Measurements from ENCODE around the gene RAE1.

Gene RAE1

DNA sequence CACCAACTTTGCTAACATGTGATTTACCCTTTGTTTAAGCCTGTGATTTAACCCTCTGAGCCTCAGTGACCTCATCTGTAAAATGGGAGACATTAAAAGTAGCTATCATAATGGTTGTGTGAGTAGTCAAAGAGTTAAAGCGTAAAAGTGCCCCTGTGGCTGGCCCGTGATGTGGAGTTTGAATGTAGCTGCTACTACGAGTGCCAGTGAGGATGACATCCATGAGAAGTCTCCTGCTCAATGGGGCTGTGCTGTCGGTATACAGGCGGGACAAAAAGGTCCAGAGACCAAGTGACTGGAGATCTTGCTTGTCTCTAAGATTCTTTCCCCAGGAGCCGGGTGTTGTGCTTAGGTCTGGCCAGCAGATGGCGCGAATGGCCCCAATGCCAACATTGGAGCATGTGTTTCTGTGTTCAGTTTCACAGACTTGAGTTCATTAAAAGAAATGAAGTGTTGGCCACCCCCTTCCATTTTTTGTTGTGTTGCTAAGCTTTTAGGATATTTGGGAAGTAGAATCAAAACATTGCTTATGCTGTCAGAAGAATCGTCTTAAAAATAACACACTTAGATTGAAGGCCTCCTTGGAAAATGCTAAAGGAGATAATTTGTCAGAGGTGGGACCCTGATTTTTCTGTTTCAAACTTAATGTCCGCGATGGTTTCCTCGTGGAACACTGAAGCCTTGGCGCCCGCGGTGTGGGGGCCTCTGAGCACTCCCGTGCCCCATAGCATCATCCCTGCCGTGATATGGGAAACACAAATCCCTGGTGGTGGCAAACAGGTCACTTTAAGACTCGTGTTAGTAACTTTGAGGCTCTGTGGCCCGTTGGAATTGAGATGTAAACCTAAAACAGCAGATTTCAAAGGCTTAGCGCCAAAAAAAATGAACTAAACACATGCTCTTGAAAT is 30.8 kb downstream of the RAE1 start:
- TF ChIP-seq, protein P1, sequence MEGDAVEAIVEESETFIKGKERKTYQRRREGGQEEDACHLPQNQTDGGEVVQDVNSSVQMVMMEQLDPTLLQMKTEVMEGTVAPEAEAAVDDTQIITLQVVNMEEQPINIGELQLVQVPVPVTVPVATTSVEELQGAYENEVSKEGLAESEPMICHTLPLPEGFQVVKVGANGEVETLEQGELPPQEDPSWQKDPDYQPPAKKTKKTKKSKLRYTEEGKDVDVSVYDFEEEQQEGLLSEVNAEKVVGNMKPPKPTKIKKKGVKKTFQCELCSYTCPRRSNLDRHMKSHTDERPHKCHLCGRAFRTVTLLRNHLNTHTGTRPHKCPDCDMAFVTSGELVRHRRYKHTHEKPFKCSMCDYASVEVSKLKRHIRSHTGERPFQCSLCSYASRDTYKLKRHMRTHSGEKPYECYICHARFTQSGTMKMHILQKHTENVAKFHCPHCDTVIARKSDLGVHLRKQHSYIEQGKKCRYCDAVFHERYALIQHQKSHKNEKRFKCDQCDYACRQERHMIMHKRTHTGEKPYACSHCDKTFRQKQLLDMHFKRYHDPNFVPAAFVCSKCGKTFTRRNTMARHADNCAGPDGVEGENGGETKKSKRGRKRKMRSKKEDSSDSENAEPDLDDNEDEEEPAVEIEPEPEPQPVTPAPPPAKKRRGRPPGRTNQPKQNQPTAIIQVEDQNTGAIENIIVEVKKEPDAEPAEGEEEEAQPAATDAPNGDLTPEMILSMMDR (IDR thresholded peaks at IDR 0.05; ENCODE audit: control extremely low read depth, extremely low read depth, low read depth, missing control alignments): peak; percentile 85
- CTCF ChIA-PET: interaction anchor here (0.6 to 5.3 kb wide), 26 partner anchors 8 to 214 kb away, joined by 3 to 38 read pairs (median 4); partner anchors contain the start of gene RBM38
- POLR2A ChIA-PET: no interaction called here
- DNase-seq (ENCODE audit: extremely low spot score): peak; percentile 87

GRCh38 chr20:57382516-57382915 is 31.5 kb downstream of the RAE1 start:
- CTCF ChIA-PET: interaction anchor here (0.8 to 5.3 kb wide), 15 partner anchors 8 to 126 kb away, joined by 3 to 38 read pairs (median 7); partner anchors contain the start of gene RBM38
- DNase-seq (ENCODE audit: extremely low spot score): no peak
- POLR2A ChIA-PET: no interaction called here
- TF ChIP-seq, protein P1 (IDR thresholded peaks at IDR 0.05; ENCODE audit: control extremely low read depth, extremely low read depth, low read depth, missing control alignments): no peak

DNA sequence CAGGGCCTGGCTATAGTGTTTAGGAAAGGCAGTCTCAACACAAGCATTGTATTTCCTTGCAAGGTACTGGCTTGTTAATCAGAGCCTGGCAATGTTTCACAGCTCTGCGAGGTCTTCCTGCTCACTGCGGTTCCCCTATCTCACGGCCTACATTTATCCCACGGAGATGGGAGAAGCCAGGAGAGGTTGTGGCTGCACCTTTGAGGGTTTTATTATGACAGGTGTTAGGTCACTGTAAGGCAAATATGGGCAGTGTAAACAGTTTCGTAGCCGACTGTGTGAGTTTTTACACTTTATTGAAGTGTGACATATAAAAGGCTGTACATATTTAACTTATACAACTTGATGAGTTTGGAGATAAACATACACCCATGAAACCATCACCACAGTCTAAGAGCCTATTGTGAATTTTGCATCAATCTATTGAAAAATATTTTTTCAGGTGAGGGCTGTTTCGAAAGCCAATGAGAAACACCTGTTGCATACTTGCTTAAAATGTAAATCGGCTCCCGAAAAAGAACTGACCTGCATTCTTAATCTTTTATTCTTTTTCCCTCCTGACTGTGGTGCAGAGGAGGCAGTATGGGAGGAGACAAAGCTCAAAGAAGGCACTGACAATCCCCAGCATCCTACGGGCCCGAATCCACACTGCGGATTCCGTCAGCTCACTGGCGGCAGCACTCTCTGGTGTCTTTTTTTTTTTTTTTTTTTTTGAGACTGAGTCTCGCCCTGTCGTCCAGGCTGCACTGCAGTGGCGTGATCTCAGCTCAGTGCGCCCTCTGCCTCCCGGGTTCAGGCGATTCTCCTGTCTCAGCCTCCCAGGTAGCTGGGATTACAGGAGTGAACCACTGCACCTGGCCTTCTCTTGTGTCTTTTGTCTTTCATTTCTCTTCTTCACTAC is 32.6 kb downstream of the RAE1 start:
- CTCF ChIA-PET: interaction anchor here (0.8 to 5.3 kb wide), 6 partner anchors 14 to 112 kb away, joined by 3 to 38 read pairs (median 6); no protein-coding TSS in a partner anchor
- POLR2A ChIA-PET: interaction anchor here (0.6 kb wide), 1 partner anchor 30 kb away, joined by 5 read pairs; no protein-coding TSS in a partner anchor
- DNase-seq (ENCODE audit: extremely low spot score): no peak
- TF ChIP-seq, protein P1 (IDR thresholded peaks at IDR 0.05; ENCODE audit: control extremely low read depth, extremely low read depth, low read depth, missing control alignments): no peak

GRCh38 chr20:57384486-57384885 is 33.4 kb downstream of the RAE1 start:
- ChIA-PET CTCF (interaction anchor here (1.3 to 1.7 kb wide), 3 partner anchors 15 to 111 kb away, joined by 4 to 7 read pairs (median 4); no protein-coding TSS in a partner anchor), POLR2A (no interaction called here)
- TF ChIP-seq, protein P1 (IDR thresholded peaks at IDR 0.05; ENCODE audit: control extremely low read depth, extremely low read depth, low read depth, missing control alignments): no peak
- DNase-seq (ENCODE audit: extremely low spot score): no peak

DNA sequence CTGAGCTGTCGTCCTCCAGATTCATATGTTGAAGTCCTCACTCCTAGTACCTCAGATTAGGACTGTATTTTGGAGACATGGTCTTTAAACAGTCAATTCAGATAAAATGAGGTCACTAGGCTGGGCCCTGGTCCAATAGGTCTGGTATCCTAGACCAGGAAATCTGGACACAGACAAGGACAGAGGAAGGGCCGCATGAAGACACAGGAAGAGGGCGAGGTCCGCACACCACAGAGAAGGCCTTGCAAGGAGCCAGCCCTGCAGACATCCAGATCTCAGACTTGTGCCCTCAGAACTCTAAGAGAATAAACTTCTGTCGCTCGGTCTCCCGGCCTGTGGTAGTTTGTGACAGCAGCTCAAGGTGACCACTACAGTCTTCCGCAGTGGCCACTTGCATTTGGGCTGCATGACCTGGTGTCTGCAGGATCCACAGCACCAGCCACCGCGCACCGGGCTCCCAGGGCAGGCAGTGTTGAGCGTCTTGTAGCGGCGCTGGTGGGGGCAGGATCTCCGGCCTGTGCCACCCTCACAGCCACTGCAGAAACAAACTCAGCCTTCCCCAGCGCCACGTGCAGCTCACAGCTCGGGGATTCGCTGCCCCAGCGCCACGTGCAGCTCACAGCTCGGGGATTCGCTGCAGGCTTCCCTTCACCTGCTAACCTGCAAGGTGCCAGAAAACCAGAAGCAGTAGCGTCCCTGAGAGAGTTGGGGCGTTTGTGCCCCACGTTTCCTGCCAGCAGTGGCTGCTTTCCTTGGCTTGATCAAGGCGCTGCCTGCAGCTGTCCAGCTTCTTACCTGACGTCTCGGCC is 34.1 kb downstream of the RAE1 start:
- POLR2A ChIA-PET: no interaction called here
- CTCF ChIA-PET: interaction anchor here (1.0 to 5.4 kb wide), 3 partner anchors 109 to 114 kb away, joined by 3 to 17 read pairs (median 4); no protein-coding TSS in a partner anchor

More for the DNA sequence above, 34.1 kb downstream of the RAE1 start:
- TF ChIP-seq, protein P1 (IDR thresholded peaks at IDR 0.05; ENCODE audit: control extremely low read depth, extremely low read depth, low read depth, missing control alignments): no peak
- no peak for DNase-seq (ENCODE audit: extremely low spot score)
